Ishikawa (cell line): ENCODE results near the gene FASN.

ENCODE experiments used
- CEBPB ChIP-seq: IDR thresholded peaks from 2 replicates; pipeline ENCODE4 v1.6.1; 2012
- CREB1 ChIP-seq: IDR thresholded peaks from 2 replicates; pipeline ENCODE4 v1.6.1; 2012; ENCODE audit warnings: low read depth
- EGR1 ChIP-seq: IDR thresholded peaks from 2 replicates; pipeline ENCODE4 v1.6.1; 2012
- EP300 ChIP-seq: IDR thresholded peaks from 2 replicates; pipeline ENCODE4 v1.6.1; 2012; ENCODE audit warnings: borderline replicate concordance
- FOXM1 ChIP-seq: IDR thresholded peaks from 2 replicates; pipeline ENCODE4 v1.6.1; 2012; ENCODE audit warnings: low read depth, borderline replicate concordance
- MAX ChIP-seq: IDR thresholded peaks from 2 replicates; pipeline ENCODE4 v1.6.1; 2012
- NFIC ChIP-seq: IDR thresholded peaks from 2 replicates; pipeline ENCODE4 v1.6.1; 2012
- RAD21 ChIP-seq: IDR thresholded peaks from 2 replicates; pipeline ENCODE4 v1.6.1; 2012; ENCODE audit warnings: low read depth
- REST ChIP-seq: IDR thresholded peaks from 2 replicates; pipeline ENCODE4 v1.6.1; 2012; ENCODE audit warnings: low read depth, mild to moderate bottlenecking
- TAF1 ChIP-seq: IDR thresholded peaks from 2 replicates; pipeline ENCODE4 v1.6.1; 2012; ENCODE audit warnings: low read depth, mild to moderate bottlenecking
- TCF12 ChIP-seq: IDR thresholded peaks from 2 replicates; pipeline ENCODE4 v1.6.1; 2012; ENCODE audit warnings: low read depth
- TEAD4 ChIP-seq: IDR thresholded peaks from 2 replicates; pipeline ENCODE4 v1.6.1; 2012
- USF1 ChIP-seq: IDR thresholded peaks from 2 replicates; pipeline ENCODE4 v1.6.1; 2012
- YY1 ChIP-seq: IDR thresholded peaks from 2 replicates; pipeline ENCODE4 v1.6.1; 2012; ENCODE audit warnings: low read depth
- ZBTB7A ChIP-seq: IDR thresholded peaks from 2 replicates; pipeline ENCODE4 v1.6.1; 2012; ENCODE audit warnings: low read depth

The FASN gene

GRCh38 chr17:82084373-82085030, 13.5 kb downstream of the FASN start:
- TF ChIP-seq TAF1: no peak
- TF ChIP-seq CEBPB: no peak
- TF ChIP-seq CREB1: no peak
- TF ChIP-seq EP300: no peak
- no peak for TF ChIP-seq ZBTB7A
- TF ChIP-seq TEAD4: no peak
- TF ChIP-seq EGR1: no peak

- no peak for TF ChIP-seq EP300
- no peak for TF ChIP-seq CREB1
- no peak for TF ChIP-seq TAF1
- TF ChIP-seq NFIC: no peak
Measured at GRCh38 chr17:82083533-82084359, 14.3 kb downstream of the FASN start.

- TF ChIP-seq YY1: no peak
- no peak for TF ChIP-seq RAD21
- no peak for TF ChIP-seq CEBPB
- TF ChIP-seq REST: no peak
- TF ChIP-seq NFIC: no peak
- TF ChIP-seq MAX: no peak
- no peak for TF ChIP-seq EGR1
- no peak for TF ChIP-seq FOXM1
- TF ChIP-seq TCF12: no peak
- TF ChIP-seq EP300: no peak
- TF ChIP-seq ZBTB7A: no peak
- TF ChIP-seq USF1: no peak
- no peak for TF ChIP-seq TEAD4
Measured at GRCh38 chr17:82083009-82083408, 15.0 kb downstream of the FASN start.

GRCh38 chr17:82082456-82082855, 15.6 kb downstream of the FASN start:
- no peak for TF ChIP-seq TEAD4
- TF ChIP-seq TAF1: no peak
- no peak for TF ChIP-seq REST
- TF ChIP-seq RAD21: no peak
- TF ChIP-seq CREB1: no peak
- TF ChIP-seq TCF12: no peak
- no peak for TF ChIP-seq USF1
- TF ChIP-seq ZBTB7A: no peak
- no peak for TF ChIP-seq EP300
- TF ChIP-seq CEBPB: no peak
- TF ChIP-seq FOXM1: no peak
- TF ChIP-seq YY1: no peak
- TF ChIP-seq MAX: no peak
- no peak for TF ChIP-seq EGR1

- no peak for TF ChIP-seq MAX
- TF ChIP-seq CREB1: no peak
- no peak for TF ChIP-seq TEAD4
- no peak for TF ChIP-seq TCF12
- TF ChIP-seq TAF1: no peak
- TF ChIP-seq FOXM1: no peak
- no peak for TF ChIP-seq YY1
- TF ChIP-seq ZBTB7A: no peak
- no peak for TF ChIP-seq REST
- no peak for TF ChIP-seq EP300
- no peak for TF ChIP-seq EGR1
Measured at GRCh38 chr17:82081966-82082365, 16.1 kb downstream of the FASN start.
